Fibroblast of mammary gland (primary cell): ENCODE results near the gene SAMD11.

Source experiments
- DNase-seq: peaks from one replicate; pipeline ENCODE4 v3.0.0-alpha.2; 2010; ENCODE audit warnings: low read depth
- H3K4me3 ChIP-seq: 2 replicates; pipeline ENCODE4 v1.5.1; 2011; ENCODE audit warnings: low read depth, mild to moderate bottlenecking, low read length, moderate library complexity; ENCODE audit not compliant: control insufficient read depth
- CTCF ChIP-seq: conservative IDR thresholded peaks from 2 replicates; pipeline ENCODE4 v1.5.1; 2011; ENCODE audit warnings: low read depth, low read length, inconsistent platforms; ENCODE audit not compliant: control insufficient read depth, insufficient read depth

Gene SAMD11

GRCh38 chr1:932173-932510, 8.4 kb downstream of the SAMD11 start:
- H3K4me3 ChIP-seq: no peak overlapping the region
- no peak for DNase-seq
- TF ChIP-seq CTCF: no peak

GRCh38 chr1:932776-933602, 9.3 kb downstream of the SAMD11 start:
- no peak for DNase-seq
- H3K4me3 ChIP-seq: no peak overlapping the region
- no peak for TF ChIP-seq CTCF

GRCh38 chr1:933603-933940, 9.8 kb downstream of the SAMD11 start:
- TF ChIP-seq CTCF: no peak
- H3K4me3 ChIP-seq: no peak overlapping the region
- no peak for DNase-seq

GRCh38 chr1:934991-935750, 11.4 kb downstream of the SAMD11 start:
- TF ChIP-seq CTCF: no peak
- H3K4me3 ChIP-seq: no peak overlapping the region
- DNase-seq: no peak

GRCh38 chr1:935751-936231, 12.1 kb downstream of the SAMD11 start:
- TF ChIP-seq CTCF: no peak
- no peak overlapping the region for H3K4me3 ChIP-seq
- no peak for DNase-seq

GRCh38 chr1:936348-937264, 12.9 kb downstream of the SAMD11 start:
- no peak for DNase-seq
- H3K4me3 ChIP-seq: no peak overlapping the region
- TF ChIP-seq CTCF: no peak
